ENCODE results near the gene LBX2. TPM values are rescaled to one million over a fixed set of nuclear protein-coding genes. Genes with fewer than 3 reads are reported as not detected.

Gene LBX2
- total RNA-seq, 1 donor from 2014 or later = 0.69 TPM

- Mint-ChIP-seq H3K4me1 (peaks cover 62% of the 10 kb centered on the region), H3K9me3 (no peaks in the 10 kb centered on the region), H3K27ac (peak within 1 kb of the TSS; percentile 100), H3K36me3 (ENCODE audit: low read depth) (peaks cover 60% of the 10 kb centered on the region), H3K27me3 (no peaks in the 10 kb centered on the region), H3K4me3 (peak within 1 kb of the TSS; percentile 99)
- intact Hi-C loops (cut with micrococcal nuclease) = loop anchor here (1.0 to 5.0 kb wide), 5 partner anchors 14 to 276 kb away; partner anchors contain the start of genes AUP1, HTRA2, MRPL53 and PCGF1
- peak; percentile 81 for ATAC-seq (ENCODE audit: low read depth)
- DNase-seq = peak; percentile 87
- POLR2A ChIA-PET = interaction anchor here (0.7 to 10.0 kb wide), 27 partner anchors 9 to 1224 kb away, joined by 3 to 127 read pairs (median 6); partner anchors contain the start of genes AUP1, C2orf81, CCDC142 and CCT7
- CTCF ChIA-PET = interaction anchor here (0.8 to 3.0 kb wide), 4 partner anchors 15 to 128 kb away, joined by 3 to 11 read pairs (median 3); partner anchors contain the start of gene MRPL53
- TF ChIP-seq CTCF (IDR thresholded peaks at IDR 0.05) = no peak
Observed at GRCh38 chr2:74458132-74458937, 41.1 kb downstream of the LBX2 start, which contains the start of gene WBP1. Gene WBP1, plus strand, starts transcription at chr2:74458438. Its CDS starts 165 bp downstream, at chr2:74458603.

GRCh38 chr2:74457549-74458131 is 41.8 kb downstream of the LBX2 start:
- H3K27ac Mint-ChIP-seq = peak overlapping the region; percentile 100

GRCh38 chr2:74457129-74457548 is 42.3 kb downstream of the LBX2 start:
- CTCF ChIA-PET = interaction anchor here (0.9 to 3.0 kb wide), 3 partner anchors 26 to 129 kb away, joined by 3 to 11 read pairs (median 7); partner anchors contain the start of genes C2orf81, CCDC142, TTC31 and WDR54
- intact Hi-C loops (cut with micrococcal nuclease) = loop anchor here (1.0 to 5.0 kb wide), 2 partner anchors 8 to 275 kb away; partner anchors contain the start of gene MOGS
- TF ChIP-seq CTCF (IDR thresholded peaks at IDR 0.05) = no peak
- H3K27me3 Mint-ChIP-seq = no peaks in the 10 kb centered on the region
- peaks cover 49% of the 10 kb centered on the region for H3K36me3 Mint-ChIP-seq (ENCODE audit: low read depth)
- peak overlapping the region; percentile 99 for H3K4me3 Mint-ChIP-seq
- peak overlapping the region; percentile 100 for H3K27ac Mint-ChIP-seq
- no peaks in the 10 kb centered on the region for H3K9me3 Mint-ChIP-seq
- no peak for ATAC-seq (ENCODE audit: low read depth)
- H3K4me1 Mint-ChIP-seq = peaks cover 65% of the 10 kb centered on the region
- POLR2A ChIA-PET = interaction anchor here (1.0 to 10.0 kb wide), 16 partner anchors 10 to 275 kb away, joined by 4 to 127 read pairs (median 11); partner anchors contain the start of genes AUP1, C2orf81, CCDC142 and DOK1
- no peak for DNase-seq

More at GRCh38 chr2:74457549-74458131, 41.8 kb downstream of the LBX2 start:
- peak; percentile 42 for ATAC-seq (ENCODE audit: low read depth)
- Mint-ChIP-seq H3K4me3 (peak overlapping the region; percentile 99), H3K27me3 (no peaks in the 10 kb centered on the region), H3K4me1 (peaks cover 62% of the 10 kb centered on the region), H3K9me3 (no peaks in the 10 kb centered on the region), H3K36me3 (ENCODE audit: low read depth) (peaks cover 54% of the 10 kb centered on the region)
- no peak for TF ChIP-seq CTCF (IDR thresholded peaks at IDR 0.05)
- intact Hi-C loops (cut with micrococcal nuclease) = loop anchor here (1.0 to 5.0 kb wide), 6 partner anchors 8 to 275 kb away; partner anchors contain the start of genes AUP1, HTRA2, MOGS and MRPL53
- ChIA-PET CTCF (interaction anchor here (1.0 to 3.0 kb wide), 2 partner anchors 23 to 128 kb away, joined by 3 to 11 read pairs; no protein-coding TSS in a partner anchor), POLR2A (interaction anchor here (0.7 to 10.0 kb wide), 25 partner anchors 10 to 279 kb away, joined by 3 to 127 read pairs (median 8); partner anchors contain the start of genes AUP1, C2orf81, CCDC142 and DQX1)
- peak; percentile 86 for DNase-seq

- peaks cover 63% of the 10 kb centered on the region for H3K4me1 Mint-ChIP-seq
- intact Hi-C loops (cut with micrococcal nuclease) = loop anchor here (1.0 to 5.0 kb wide), 8 partner anchors 15 to 1220 kb away; partner anchors contain the start of genes AUP1, C2orf81, CCT7 and HTRA2
- peak; percentile 94 for DNase-seq
- no peaks in the 10 kb centered on the region for H3K27me3 Mint-ChIP-seq
- peak within 1 kb of the TSS; percentile 99 for H3K4me3 Mint-ChIP-seq
- peak; percentile 47 for ATAC-seq (ENCODE audit: low read depth)
- no peak for TF ChIP-seq CTCF (IDR thresholded peaks at IDR 0.05)
- POLR2A ChIA-PET = interaction anchor here (0.7 to 10.0 kb wide), 16 partner anchors 10 to 718 kb away, joined by 3 to 127 read pairs (median 8); partner anchors contain the start of genes AUP1, C2orf81, CCDC142 and DQX1
- H3K27ac Mint-ChIP-seq = peak within 1 kb of the TSS; percentile 100
- peaks cover 32% of the 10 kb centered on the region for H3K36me3 Mint-ChIP-seq (ENCODE audit: low read depth)
- no peaks in the 10 kb centered on the region for H3K9me3 Mint-ChIP-seq
- CTCF ChIA-PET = interaction anchor here (1.1 to 2.8 kb wide), 6 partner anchors 14 to 133 kb away, joined by 3 to 12 read pairs (median 4); partner anchors contain the start of genes CCDC142, MRPL53 and TTC31
Observed at GRCh38 chr2:74454654-74455511, 44.5 kb downstream of the LBX2 start, which contains the start of gene INO80B. Gene INO80B, plus strand, starts transcription at chr2:74455087. Its CDS starts 30 bp downstream, at chr2:74455117.

All from activated B cell treated with CpG ODN at 0.5 μM for 24 hours (primary cell).